Neural progenitor cell (in vitro differentiated cells): ENCODE data around the gene TRO.

Experiments
- EZH2 ChIP-seq: fragments of 200-600 bp; sonication (generic); IDR thresholded peaks from 2 replicates; pipeline ENCODE4 v1.6.1; 2017; ENCODE audit warnings: antibody characterized with exemption, mild to moderate bottlenecking, moderate library complexity
- TF ChIP-seq, protein P1 (sequence below): fragments of 200-600 bp; sonication (generic); IDR thresholded peaks from 2 replicates; pipeline ENCODE4 v1.5.1; 2017; ENCODE audit warnings: antibody characterized with exemption, mild to moderate bottlenecking

- TF ChIP-seq, protein P1, sequence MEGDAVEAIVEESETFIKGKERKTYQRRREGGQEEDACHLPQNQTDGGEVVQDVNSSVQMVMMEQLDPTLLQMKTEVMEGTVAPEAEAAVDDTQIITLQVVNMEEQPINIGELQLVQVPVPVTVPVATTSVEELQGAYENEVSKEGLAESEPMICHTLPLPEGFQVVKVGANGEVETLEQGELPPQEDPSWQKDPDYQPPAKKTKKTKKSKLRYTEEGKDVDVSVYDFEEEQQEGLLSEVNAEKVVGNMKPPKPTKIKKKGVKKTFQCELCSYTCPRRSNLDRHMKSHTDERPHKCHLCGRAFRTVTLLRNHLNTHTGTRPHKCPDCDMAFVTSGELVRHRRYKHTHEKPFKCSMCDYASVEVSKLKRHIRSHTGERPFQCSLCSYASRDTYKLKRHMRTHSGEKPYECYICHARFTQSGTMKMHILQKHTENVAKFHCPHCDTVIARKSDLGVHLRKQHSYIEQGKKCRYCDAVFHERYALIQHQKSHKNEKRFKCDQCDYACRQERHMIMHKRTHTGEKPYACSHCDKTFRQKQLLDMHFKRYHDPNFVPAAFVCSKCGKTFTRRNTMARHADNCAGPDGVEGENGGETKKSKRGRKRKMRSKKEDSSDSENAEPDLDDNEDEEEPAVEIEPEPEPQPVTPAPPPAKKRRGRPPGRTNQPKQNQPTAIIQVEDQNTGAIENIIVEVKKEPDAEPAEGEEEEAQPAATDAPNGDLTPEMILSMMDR: no peak
- TF ChIP-seq EZH2: no peak
Observed at GRCh38 chrX:54923376-54923775, 2.8 kb downstream of the TRO start.
